IMR-90 (cell line): ENCODE measurements around the gene TOMM40.

ENCODE experiments used
- CTCF ChIP-seq: conservative IDR thresholded peaks from 2 replicates; pipeline ENCODE4 v1.5.1; 2012; ENCODE audit warnings: mild to moderate bottlenecking, low read depth, low read length, improper control_type of control experiment
- ELK1 ChIP-seq: fragments of 150-350 bp; IDR thresholded peaks from 2 replicates; pipeline ENCODE4 v1.6.1; 2016; ENCODE audit warnings: low read depth, mild to moderate bottlenecking, low read length, moderate library complexity, borderline replicate concordance
- FOS ChIP-seq: fragments of 150-350 bp; IDR thresholded peaks from 2 replicates; pipeline ENCODE4 v1.6.1; 2016; ENCODE audit warnings: low read depth, low read length
- MAZ ChIP-seq: IDR thresholded peaks from 2 replicates; pipeline ENCODE4 v1.6.1; 2012; ENCODE audit warnings: low read depth, mild to moderate bottlenecking, low read length, improper control_type of control experiment, moderate library complexity, borderline replicate concordance
- POLR2A ChIP-seq: IDR thresholded peaks from 2 replicates; pipeline ENCODE4 v1.6.1; 2012; ENCODE audit warnings: mild to moderate bottlenecking, low read depth, low read length
- RAD21 ChIP-seq: IDR thresholded peaks from 2 replicates; pipeline ENCODE4 v1.6.1; 2012; ENCODE audit warnings: low read length, improper control_type of control experiment
- RFX5 ChIP-seq: IDR thresholded peaks from 2 replicates; pipeline ENCODE4 v1.8.0; 2012; ENCODE audit warnings: low read depth, mild to moderate bottlenecking, low read length, moderate library complexity
- SMC3 ChIP-seq: fragments of 150-350 bp; IDR thresholded peaks from 2 replicates; pipeline ENCODE4 v1.6.1; 2016; ENCODE audit warnings: low read depth, mild to moderate bottlenecking, antibody characterized with exemption, low read length, moderate library complexity
- USF2 ChIP-seq: fragments of 150-350 bp; IDR thresholded peaks from 2 replicates; pipeline ENCODE4 v1.6.1; 2017; ENCODE audit warnings: mild to moderate bottlenecking, antibody characterized with exemption, low read length, low read depth

DNA sequence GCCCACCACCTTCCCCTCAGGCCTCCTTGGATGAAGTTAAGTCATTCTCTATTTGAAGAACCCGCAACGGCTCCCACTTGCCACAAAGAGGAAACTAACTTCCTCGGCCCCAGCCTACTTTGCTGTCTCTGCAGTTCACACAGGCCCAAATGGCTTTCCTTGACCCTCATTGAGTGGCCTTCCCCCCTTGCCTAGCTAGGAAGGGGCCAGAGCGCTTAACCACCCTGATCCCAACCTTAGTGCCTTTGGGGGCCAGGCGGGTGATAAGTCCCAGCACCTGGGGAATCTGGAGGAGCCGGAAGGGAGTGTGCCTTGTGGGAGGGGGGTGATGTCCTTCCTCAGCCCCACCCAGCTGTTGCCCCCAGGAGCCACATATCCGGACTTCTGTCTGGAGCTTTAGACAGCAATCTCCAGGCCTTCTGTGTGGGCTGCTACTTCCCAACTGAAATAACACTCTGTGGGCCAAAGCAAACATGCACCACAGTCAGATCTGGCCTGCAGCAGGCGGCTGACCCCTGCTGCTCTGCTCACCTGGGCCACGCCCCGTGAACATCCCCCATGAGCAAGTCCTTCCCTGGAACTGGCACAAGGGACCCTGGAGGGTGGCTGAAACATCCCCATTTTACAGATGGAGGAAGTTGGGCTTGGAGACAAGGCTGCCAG is 34.5 kb upstream of the TOMM40 start:
- TF ChIP-seq USF2 (no peak), CTCF (no peak), RAD21 (no peak), MAZ (no peak), SMC3 (no peak), POLR2A (no peak), FOS (no peak), ELK1 (no peak), RFX5 (no peak)
